NCI-H2196 (cell line): ENCODE results near the gene NLRP3.
"Not testable (repeated sequence)": the region's sequence is repeated elsewhere in the genome, so short reads cannot be mapped to it uniquely, and the experiment has no call there.

Source experiments
- DNase-seq: peaks from one replicate; lab custom pipeline; 2025; ENCODE audit not compliant: unreplicated experiment; lab: John Stamatoyannopoulos, UW

NLRP3 gene

DNA sequence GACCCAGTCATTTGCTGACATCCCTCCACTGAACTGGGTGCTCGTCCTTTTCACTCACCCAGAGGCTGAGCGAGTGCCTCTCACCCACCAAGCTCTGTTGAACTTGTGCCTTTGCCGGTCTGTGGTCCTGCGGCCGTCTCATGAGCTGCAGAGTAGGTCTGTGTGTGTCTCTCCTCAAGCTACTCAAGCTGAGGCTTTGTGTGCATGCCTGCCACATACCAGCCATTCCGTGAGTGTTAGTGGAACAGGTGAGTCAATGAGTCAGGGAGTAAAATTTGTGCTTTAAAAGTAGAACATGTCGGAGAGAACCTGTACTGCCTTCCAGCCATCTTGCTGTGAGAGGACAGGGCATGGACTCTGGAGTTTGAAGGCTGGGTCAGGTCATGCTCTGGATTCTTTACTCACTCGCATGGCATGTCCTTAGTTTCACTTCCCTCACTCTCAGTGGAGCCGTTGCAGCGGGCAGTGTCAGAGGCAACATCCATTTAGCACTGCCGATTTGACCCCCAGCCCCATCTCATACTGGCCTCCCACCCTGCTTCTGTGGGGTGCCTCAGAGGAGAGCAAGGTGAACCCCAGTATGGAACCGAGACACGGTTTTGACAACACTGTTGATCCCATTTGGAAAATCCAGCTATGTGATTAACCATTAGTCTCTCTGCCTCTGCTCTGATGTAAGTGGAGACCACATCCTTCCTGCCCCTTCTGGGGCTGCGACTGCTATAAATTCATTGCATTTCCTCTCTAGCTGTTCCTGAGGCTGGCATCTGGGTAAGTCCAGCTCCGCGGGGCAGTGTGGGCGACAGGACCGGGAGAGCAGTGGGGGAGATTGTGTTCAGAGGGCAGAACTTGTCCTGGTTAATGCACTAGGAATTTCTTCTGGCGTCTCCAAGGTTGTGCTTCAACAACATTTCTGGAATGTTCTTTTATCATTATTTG is at the start of gene NLRP3:
NLRP3 (plus strand) TSS at position 751 of the 939 bp plus-strand sequence. CDS start 2,628 bp downstream, outside the sequence.
- DNase-seq = no peak

DNA sequence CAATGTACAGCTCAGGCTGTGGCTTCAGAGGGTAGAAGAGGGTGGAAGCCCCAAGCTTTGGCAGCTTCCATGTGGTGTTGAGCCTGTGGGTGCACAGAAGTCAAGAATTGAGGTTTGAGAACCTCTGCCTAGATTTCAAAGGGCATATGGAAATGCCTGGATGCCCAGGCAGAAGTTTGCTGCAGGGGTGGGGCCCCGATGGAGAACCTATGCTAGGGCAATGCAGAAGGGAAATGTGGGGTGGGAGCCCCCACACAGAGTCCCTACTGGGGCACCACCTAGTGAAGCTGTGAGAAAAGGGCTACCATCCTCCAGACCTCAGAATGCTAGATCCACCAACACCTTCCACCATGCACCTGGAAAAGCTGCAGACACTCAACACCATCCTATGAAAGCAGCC is 49.6 kb upstream of the NLRP3 start:
- not testable (repeated sequence) for DNase-seq

- DNase-seq = no peak
Measured at GRCh38 chr1:247366926-247367645, 48.9 kb upstream of the NLRP3 start.

- no peak for DNase-seq
Measured at GRCh38 chr1:247367786-247368422, 48.1 kb upstream of the NLRP3 start.

DNA sequence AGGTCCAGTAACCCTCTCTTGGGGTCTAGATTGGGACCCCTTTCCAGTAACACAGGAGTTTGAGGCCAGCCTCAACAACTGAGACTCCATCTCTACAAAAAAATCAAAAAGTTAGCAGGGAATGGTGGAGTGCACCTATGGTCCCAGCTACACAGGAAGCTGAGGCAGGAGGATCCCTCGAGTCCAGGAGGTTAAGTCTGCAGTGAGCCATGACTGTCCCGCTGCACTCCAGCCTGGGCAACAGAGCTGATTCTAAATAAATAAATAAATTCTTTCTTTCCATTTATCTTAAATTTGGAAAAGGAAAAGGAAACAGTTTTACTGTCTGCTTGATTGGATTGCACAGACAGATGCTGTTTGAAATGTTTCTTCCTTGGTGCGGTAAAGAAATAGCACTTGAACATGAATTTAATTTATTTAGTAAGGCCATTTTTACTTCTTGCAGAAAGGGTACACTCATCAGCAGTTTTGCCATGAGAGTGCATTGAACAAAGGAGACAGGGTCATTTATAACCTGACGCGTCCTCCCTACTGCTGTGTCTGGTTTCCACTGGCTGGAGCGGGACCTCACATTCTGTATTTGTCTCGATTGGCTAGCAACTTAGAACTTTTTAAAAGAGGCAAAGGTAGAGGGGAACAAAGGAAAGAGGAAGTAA is 47.4 kb upstream of the NLRP3 start:
- DNase-seq = no peak

DNA sequence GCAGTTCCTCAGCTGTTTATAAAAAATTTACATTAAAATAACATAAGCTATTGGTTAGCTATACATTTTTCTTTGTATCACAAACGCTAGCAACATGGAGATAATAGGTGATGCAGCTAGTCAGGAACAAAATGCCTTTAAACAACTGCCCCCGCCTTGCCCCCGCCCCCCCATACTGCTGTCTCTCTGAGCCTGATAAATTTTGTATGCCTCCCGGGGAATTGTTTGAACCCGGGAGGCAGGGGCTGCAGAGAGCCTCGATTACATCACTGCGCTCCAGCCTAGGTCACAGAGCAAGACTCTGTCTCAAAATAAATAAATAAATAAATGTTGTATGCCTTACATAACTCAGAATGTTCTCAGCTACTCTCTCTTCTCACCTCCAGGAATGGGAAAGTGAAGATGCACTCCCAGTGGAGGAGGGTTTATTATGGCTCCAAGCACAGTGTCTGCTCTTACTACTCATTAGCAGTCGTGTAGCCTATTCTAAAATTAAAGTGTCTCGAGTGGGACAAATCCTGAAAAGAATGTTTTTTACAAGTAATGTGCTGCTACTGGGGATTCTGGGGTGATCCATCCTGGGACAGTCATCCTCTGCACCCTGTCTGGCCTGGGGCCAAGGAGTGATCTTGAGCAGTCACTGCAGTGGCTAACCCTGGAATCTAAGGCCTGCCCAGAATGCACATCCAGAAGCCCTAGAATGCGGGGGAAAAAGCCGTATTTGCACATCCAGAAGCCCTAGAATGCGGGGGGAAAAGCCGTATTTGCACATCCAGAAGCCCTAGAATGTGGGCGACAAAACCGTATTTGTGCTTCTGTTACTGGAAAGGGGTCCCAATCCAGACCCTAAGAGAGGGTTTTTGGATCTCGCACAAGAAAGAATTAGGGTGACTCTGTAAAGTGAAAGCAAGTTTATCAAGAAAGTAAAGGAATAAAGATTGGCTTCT is 44.9 kb upstream of the NLRP3 start:
- no peak for DNase-seq

DNA sequence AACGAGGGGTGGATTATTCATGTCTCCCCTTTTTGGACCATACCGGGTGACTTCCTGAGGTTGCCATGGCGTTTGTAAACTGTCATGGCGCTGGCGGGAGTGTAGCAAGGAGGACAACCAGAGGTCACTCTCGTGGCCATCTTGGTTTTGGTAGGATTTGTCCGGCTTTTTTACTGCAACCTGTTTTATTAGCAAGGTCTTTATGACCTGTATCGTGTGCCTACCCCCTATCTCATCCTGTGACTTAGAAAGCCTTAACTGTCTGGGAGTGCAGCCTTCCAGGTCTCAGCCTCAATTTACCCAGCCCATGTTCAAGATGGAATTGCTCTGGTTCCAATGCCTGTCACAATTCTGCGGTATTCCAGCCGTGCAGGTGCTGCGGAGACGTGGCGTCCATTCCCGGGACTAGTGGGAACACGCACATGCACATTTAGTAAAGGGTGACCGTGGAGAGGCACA is 44.1 kb upstream of the NLRP3 start:
- DNase-seq = no peak

DNA sequence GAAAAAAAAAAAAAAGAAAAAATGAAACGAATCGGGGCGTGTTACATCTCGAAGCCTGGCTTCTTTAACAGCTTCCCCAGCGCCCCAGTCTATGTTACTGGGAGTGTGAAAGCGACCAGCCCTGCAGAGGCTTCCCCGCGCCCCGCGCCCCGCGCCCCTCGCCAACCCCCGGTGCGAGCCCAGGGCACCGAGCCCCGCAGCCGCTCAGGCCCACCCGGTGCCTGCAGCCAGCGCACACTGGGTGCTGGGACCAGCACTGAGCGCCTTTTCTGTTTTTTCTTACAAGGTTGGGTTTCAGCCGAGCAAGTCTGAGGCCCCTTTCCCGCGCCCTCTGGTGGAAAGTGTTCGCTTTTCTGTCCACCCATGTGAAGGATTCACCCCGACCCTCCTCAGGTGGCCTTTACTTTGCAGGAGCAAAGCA is 42.2 kb upstream of the NLRP3 start:
- DNase-seq = no peak

DNA sequence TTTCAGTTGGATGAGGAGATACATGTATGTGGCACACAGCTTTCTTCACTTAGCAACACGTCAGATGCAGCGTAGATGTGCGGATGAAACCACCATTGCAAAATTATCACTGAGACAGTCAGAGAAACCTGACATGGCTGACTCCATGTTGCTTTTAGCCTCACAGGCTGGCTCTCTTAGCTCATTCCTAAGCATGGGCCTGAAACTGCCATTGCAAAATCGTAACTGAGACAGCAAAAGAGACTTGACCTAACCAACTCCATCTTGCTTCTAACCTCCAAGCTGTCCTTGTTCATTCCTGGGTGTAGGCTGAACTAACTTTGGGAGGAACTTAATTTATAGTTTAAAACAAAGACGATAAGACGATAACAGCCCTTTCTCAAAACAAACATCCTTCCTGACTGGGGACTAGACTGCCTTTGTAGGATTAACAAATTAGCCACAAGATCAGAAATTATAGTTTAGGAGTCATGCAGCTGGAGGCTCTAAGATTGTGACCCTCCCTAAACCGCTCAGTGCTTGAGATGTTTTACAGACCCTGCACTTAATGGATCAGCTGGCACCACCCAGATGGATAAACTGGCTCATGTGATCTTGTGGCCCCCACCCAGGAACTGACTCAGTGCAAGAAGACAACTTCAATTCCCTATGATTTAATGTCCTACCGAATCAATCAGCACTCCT is 41.2 kb upstream of the NLRP3 start:
- not testable (repeated sequence) for DNase-seq

DNA sequence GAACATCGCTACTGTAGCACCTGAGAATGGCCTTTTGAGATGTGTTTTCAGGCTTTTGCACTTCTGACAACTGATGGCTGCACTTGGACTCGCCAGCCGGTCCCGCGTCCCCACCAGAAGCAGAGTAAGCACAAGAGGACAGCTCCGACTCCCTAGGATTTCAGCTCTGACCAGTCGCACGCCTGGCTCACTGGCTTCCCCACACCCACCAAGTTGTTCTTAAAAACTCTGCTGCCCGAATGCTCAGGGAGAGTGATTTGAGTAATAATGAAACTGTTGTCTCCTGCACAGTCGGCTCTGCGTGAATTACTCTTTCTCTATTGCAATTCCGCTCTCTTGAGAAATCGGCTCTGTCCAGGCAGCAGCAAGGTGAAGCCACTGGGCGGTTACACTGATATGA is 40.2 kb upstream of the NLRP3 start:
- DNase-seq = no peak

- no peak for DNase-seq
Measured at GRCh38 chr1:247376659-247377058, 39.3 kb upstream of the NLRP3 start.

- not testable (repeated sequence) for DNase-seq
Measured at GRCh38 chr1:247377656-247378055, 38.3 kb upstream of the NLRP3 start.

GRCh38 chr1:247378334-247379073 is 37.5 kb upstream of the NLRP3 start:
- no peak for DNase-seq

DNA sequence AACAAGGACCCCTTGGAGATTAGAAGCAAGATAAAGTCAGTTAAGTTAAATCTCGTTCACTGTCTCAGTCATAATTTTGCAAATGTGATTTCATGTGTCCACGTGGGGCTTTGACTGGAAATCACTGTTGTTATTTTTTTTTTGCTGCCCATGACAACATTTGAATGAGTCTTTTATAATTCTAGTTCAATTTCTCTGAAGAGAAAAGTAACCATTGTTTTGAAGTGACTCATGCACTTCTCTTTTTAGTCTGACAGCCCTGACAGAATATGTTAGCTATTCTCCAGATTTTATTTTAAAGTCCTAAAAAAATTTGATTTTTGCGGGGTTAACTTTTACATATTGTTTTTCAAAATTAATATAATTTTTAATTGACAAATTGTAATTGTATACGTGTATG is 30.7 kb upstream of the NLRP3 start:
- DNase-seq = no peak

GRCh38 chr1:247386217-247386616 is 29.8 kb upstream of the NLRP3 start:
- DNase-seq = no peak

GRCh38 chr1:247386687-247387086 is 29.3 kb upstream of the NLRP3 start:
- no peak for DNase-seq

- no peak for DNase-seq
Measured at GRCh38 chr1:247387096-247387495, 28.9 kb upstream of the NLRP3 start.

- no peak for DNase-seq
Measured at GRCh38 chr1:247387565-247387964, 28.4 kb upstream of the NLRP3 start.
